ENCODE data around the gene CTBP2.

CTBP2 gene

DNA sequence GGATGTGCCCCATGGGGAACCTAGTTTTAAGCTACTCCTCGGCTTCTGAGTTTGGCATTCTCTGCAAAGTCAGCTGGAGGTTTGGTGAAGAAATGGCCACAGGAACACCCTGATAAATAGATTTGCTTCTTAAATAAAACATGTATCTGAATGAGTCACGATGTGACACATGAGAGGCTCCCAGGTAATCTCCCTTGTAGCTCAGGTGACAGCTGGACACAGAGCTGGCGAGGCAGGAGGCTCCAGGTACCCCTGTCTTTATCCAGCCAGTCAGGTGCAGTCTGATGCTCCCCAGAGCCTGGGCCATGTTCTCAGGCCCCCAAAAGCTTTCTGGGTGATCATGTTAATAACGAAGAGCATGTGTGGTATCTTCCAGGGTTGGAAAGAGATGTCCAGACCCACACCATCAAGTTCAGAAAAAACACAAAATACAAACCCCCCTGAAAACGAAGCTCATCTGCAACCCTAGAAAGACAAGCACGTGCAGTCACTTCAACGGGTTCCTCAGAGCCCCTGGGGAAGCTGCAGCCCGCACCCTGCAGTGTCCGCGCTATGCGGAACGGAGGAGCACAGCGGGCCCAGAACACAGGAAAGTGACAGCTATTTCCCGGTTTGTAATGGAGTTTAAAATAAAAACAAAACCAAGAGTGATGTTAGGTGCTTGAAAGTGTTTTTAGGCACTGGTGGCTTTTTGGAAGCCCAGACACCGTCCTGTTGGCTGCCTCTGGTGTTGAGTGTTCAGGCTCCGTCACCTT, 149.0 kb downstream of the CTBP2 start:
- peak overlapping the region; percentile 25 for H3K27ac ChIP-seq (ENCODE audit: low read length)
- H3K27me3 ChIP-seq (ENCODE audit: low read depth, low read length), result no peaks in the 10 kb centered on the region
- H3K4me1 ChIP-seq (ENCODE audit: control insufficient read depth in 1 of 2, insufficient read depth in 2 of 2, low read length in 2 of 2), result peaks cover 7 to 33% of the 10 kb centered on the region in 2 donors
- no peak overlapping the region for H3K4me3 ChIP-seq (ENCODE audit: low read depth in 1 of 2, low read length in 2 of 2)
- H3K9me3 ChIP-seq (ENCODE audit: control insufficient read depth in 1 of 2, low read length in 2 of 2), result no peaks in the 10 kb centered on the region
- no peaks in the 10 kb centered on the region for H3K36me3 ChIP-seq (ENCODE audit: control insufficient read depth in 1 of 2, insufficient read depth in 2 of 2, low read length in 2 of 2)

DNA sequence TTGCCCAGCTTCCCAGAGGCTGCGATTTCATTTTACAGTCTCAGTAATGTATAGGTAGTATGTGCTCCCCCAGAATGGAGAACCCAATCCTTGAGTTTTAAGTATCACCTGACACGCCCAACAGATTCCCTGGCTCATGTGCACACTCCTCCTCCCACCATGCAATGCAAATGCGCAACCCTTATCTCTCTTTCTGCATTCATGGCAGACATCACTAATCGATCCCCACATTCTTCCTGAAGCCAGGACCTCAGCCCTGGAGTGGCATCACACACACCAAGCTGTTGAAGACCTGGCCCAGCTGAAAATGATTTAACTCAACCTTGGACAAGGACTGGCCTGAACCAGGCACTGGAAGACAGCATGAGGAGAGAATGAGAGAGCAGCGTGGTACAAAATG, 150.0 kb downstream of the CTBP2 start:
- H3K4me3 ChIP-seq (ENCODE audit: low read depth in 1 of 2, low read length in 2 of 2), result no peak overlapping the region
- no peak overlapping the region for H3K27ac ChIP-seq (ENCODE audit: low read length)
- H3K9me3 ChIP-seq (ENCODE audit: control insufficient read depth in 1 of 2, low read length in 2 of 2), result no peaks in the 10 kb centered on the region
- H3K27me3 ChIP-seq (ENCODE audit: low read depth, low read length), result no peaks in the 10 kb centered on the region
- peaks cover 7 to 29% of the 10 kb centered on the region in 2 donors for H3K4me1 ChIP-seq (ENCODE audit: control insufficient read depth in 1 of 2, insufficient read depth in 2 of 2, low read length in 2 of 2)
- H3K36me3 ChIP-seq (ENCODE audit: control insufficient read depth in 1 of 2, insufficient read depth in 2 of 2, low read length in 2 of 2), result peaks cover 2 to 5% of the 10 kb centered on the region in 2 donors

DNA sequence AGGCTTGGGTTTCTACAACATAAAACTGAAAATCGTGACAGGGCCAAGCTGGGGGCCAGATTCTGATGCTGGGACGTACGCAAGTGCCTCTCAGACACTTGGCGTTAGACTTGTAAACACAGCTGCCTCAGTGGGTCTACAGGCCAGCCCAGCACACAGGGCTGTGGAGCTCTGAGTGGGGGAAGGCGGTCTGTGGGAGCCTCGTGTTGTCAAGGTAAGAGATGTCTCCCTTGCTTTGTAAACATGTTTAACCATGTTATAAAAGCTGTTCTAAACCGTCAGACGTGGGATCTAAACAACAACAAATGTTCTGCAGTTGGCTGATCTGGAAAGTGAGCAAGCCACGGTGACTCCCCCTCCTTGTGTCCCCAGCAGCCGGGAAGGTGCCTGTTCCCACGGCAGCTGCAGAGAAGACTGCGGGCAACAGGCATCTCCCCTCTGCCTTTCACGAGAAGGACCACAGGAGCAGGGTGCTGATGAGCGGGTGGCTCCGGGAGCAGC, 150.7 kb downstream of the CTBP2 start:
- peaks cover 3 to 24% of the 10 kb centered on the region in 2 donors for H3K4me1 ChIP-seq (ENCODE audit: control insufficient read depth in 1 of 2, insufficient read depth in 2 of 2, low read length in 2 of 2)
- peaks cover 6 to 10% of the 10 kb centered on the region in 2 donors for H3K36me3 ChIP-seq (ENCODE audit: control insufficient read depth in 1 of 2, insufficient read depth in 2 of 2, low read length in 2 of 2)
- H3K27ac ChIP-seq (ENCODE audit: low read length), result no peak overlapping the region

DNA sequence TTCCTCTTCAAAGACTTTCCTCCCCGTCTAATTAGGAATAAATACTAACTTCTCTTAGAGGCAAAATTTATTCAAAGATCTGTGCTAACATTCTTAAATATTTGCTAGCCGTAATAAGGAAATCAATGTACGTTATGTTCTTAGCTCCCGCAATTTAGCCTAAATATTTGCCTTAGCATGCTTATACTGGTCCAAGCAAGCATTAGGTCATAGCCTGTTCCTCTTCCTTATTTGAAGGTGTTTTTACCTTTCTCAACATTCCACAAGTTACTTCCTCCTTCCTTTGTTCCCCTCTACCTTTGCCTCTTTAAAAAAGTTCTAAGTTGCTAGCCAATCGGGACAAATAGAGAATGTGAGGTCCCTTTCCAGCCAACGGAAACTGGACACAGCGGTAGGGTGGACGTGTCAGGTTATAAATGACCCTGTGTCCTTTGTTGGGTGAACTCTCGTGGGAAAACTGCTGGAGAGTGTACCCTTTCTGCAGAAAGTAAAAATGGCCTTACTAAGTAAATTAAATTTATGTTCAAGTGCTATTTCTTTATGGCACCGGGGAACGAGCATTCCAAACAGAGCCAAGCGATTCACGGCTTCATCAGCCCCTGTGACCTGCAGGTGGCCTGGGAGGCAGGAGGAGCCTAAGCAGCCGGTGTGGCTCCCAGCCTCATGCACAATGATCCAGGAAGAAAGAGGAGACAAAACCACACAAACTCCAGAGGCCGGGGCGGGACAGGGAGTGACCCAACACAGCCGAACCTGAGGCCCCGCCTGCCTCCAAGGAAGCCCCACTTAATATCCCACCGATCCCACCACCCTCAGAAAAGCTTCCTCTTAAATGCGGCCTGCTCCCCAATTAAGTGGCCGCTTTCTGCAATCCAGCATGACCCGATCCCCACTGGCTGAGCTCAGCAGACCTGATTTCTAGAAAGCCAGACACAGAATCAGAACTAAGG, 151.4 kb downstream of the CTBP2 start:
- Histone ChIP-seq H3K27ac (ENCODE audit: low read length) (no peak overlapping the region), H3K4me1 (ENCODE audit: control insufficient read depth in 1 of 2, insufficient read depth in 2 of 2, low read length in 2 of 2) (peaks cover 2 to 24% of the 10 kb centered on the region in 2 donors), H3K9me3 (ENCODE audit: control insufficient read depth in 1 of 2, low read length in 2 of 2) (no peaks in the 10 kb centered on the region), H3K4me3 (ENCODE audit: low read depth in 1 of 2, low read length in 2 of 2) (no peak overlapping the region), H3K36me3 (ENCODE audit: control insufficient read depth in 1 of 2, insufficient read depth in 2 of 2, low read length in 2 of 2) (peaks cover 6 to 14% of the 10 kb centered on the region in 2 donors), H3K27me3 (ENCODE audit: low read depth, low read length) (no peaks in the 10 kb centered on the region)

More for the DNA sequence above, 150.7 kb downstream of the CTBP2 start:
- Histone ChIP-seq H3K27me3 (ENCODE audit: low read depth, low read length) (no peaks in the 10 kb centered on the region), H3K4me3 (ENCODE audit: low read depth in 1 of 2, low read length in 2 of 2) (no peak overlapping the region), H3K9me3 (ENCODE audit: control insufficient read depth in 1 of 2, low read length in 2 of 2) (no peaks in the 10 kb centered on the region)

DNA sequence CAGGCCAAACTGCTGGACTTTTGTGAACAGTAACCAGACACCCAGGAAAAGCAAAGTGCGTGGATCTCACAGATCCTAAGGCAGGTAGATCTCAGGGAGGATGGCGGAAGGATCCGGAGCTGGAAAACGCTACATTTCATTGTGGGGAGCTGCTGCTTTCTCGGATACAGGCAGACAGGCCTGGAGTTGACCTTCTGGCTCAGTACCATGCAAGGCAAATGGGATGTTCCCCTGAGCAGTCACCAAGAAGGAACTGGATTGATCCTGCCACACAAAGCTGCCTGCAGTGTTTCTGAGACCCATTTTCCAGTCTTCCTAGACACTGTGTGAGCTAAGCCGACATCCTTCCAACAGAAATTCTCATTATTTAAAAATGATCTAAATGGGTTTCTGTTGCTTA, 152.9 kb downstream of the CTBP2 start:
- no peaks in the 10 kb centered on the region for H3K27me3 ChIP-seq (ENCODE audit: low read depth, low read length)
- H3K4me3 ChIP-seq (ENCODE audit: low read depth in 1 of 2, low read length in 2 of 2), result no peak overlapping the region
- peaks cover 2 to 28% of the 10 kb centered on the region in 2 donors for H3K4me1 ChIP-seq (ENCODE audit: control insufficient read depth in 1 of 2, insufficient read depth in 2 of 2, low read length in 2 of 2)
- H3K36me3 ChIP-seq (ENCODE audit: control insufficient read depth in 1 of 2, insufficient read depth in 2 of 2, low read length in 2 of 2), result peaks cover 12 to 16% of the 10 kb centered on the region in 2 donors
- no peaks in the 10 kb centered on the region for H3K9me3 ChIP-seq (ENCODE audit: control insufficient read depth in 1 of 2, low read length in 2 of 2)
- peak overlapping the region; percentile 63 for H3K27ac ChIP-seq (ENCODE audit: low read length)

DNA sequence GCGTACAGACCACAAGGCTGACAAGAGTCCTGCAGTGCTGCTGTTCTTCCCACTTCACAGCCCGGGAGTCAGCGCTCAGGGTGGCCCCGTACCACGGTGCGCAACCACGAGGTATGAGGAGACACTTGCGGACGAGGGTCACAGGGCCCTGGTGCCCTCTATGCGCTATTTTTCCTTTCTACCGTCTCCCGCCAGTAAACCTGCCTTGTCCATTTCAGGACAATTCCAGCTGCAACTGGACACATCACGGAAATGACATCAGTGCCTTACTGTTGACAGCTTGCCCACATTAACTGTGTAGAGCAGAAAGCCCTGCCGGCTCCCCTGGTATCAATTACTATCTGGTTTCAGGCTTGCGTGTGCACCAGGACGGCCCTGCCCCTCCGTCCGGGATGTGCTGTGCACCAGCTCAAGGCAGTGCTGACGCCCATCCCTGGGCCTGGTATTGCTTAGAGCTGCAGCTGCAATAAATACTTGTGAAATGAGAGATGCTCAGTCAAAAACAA, 153.4 kb downstream of the CTBP2 start:
- peaks cover 2 to 32% of the 10 kb centered on the region in 2 donors for H3K4me1 ChIP-seq (ENCODE audit: control insufficient read depth in 1 of 2, insufficient read depth in 2 of 2, low read length in 2 of 2)
- no peaks in the 10 kb centered on the region for H3K9me3 ChIP-seq (ENCODE audit: control insufficient read depth in 1 of 2, low read length in 2 of 2)
- H3K4me3 ChIP-seq (ENCODE audit: low read depth in 1 of 2, low read length in 2 of 2), result no peak overlapping the region
- peaks cover 16 to 20% of the 10 kb centered on the region in 2 donors for H3K36me3 ChIP-seq (ENCODE audit: control insufficient read depth in 1 of 2, insufficient read depth in 2 of 2, low read length in 2 of 2)
- H3K27ac ChIP-seq (ENCODE audit: low read length), result peak overlapping the region; percentile 63
- no peaks in the 10 kb centered on the region for H3K27me3 ChIP-seq (ENCODE audit: low read depth, low read length)

DNA sequence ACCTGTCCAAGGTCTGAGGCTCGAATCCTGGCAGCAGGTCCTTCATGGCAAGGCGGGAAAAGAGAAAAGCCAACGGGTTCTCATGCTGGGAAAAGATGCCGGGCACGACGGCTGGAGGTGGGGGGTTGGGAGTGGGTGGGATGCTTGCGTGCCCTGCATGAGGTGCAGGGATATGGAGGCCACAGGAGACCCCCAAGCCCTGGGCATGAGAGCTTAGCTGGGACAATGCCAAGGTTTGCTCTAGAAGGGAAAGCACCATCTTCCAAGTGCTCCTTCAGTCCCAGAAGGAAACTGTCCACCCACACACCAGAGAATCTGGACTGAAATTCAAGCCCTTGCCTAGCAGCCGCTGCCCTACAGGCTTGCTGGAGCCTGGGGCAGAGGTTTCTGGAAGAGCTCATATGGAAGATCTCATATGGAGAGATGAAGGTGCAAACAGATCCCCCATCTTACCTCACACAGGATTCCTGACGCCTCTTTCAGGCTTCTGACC, 154.1 kb downstream of the CTBP2 start:
- H3K36me3 ChIP-seq (ENCODE audit: control insufficient read depth in 1 of 2, insufficient read depth in 2 of 2, low read length in 2 of 2), result peaks cover 20 to 22% of the 10 kb centered on the region in 2 donors
- H3K9me3 ChIP-seq (ENCODE audit: control insufficient read depth in 1 of 2, low read length in 2 of 2), result no peaks in the 10 kb centered on the region
- H3K4me3 ChIP-seq (ENCODE audit: low read depth in 1 of 2, low read length in 2 of 2), result no peak overlapping the region
- peaks cover 2 to 40% of the 10 kb centered on the region in 2 donors for H3K4me1 ChIP-seq (ENCODE audit: control insufficient read depth in 1 of 2, insufficient read depth in 2 of 2, low read length in 2 of 2)
- no peak overlapping the region for H3K27ac ChIP-seq (ENCODE audit: low read length)
- no peaks in the 10 kb centered on the region for H3K27me3 ChIP-seq (ENCODE audit: low read depth, low read length)

DNA sequence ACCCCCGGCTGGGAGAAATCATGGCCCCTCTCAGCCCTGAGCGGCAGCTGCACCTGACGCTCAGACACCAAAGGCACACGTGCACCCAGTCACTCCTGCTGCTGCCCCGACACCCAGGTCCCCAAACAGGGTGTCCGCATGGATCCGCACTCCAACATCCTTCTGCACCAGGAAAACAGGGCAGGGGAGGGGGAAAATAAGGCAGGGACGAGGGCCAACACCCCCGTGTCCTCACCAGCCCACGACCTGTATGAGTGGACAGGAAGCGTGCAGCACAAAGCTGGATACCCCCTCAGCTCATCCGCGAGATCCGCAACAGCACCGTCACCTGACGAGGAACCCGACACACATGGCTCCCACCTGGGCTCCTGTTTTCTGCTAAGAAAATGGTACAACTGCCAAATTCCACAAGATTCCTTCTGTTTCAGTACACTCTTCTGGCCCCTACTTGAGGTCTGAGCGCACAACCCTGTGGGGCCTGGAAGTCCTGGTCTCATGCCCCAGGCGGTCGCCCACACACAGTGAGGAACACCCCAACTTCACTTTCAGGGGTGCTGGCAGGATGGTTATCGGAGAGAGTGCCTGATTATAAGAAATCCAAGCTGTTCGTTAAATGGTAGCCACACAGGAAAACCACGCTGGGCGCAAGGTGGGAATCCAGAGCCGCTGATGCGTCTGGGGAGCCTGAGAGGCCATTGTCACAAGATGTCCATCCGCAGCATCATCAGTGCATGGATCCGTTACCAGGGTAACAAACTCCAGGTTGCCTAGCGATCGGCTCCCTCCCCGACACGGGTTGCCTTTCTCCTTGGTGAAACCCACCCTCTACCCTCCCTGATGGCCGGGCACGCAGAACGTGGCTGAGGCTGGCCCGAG, 154.8 kb downstream of the CTBP2 start:
- peaks cover 2 to 46% of the 10 kb centered on the region in 2 donors for H3K4me1 ChIP-seq (ENCODE audit: control insufficient read depth in 1 of 2, insufficient read depth in 2 of 2, low read length in 2 of 2)
- no peaks in the 10 kb centered on the region for H3K9me3 ChIP-seq (ENCODE audit: control insufficient read depth in 1 of 2, low read length in 2 of 2)
- H3K36me3 ChIP-seq (ENCODE audit: control insufficient read depth in 1 of 2, insufficient read depth in 2 of 2, low read length in 2 of 2), result peaks cover 20 to 27% of the 10 kb centered on the region in 2 donors
- H3K27ac ChIP-seq (ENCODE audit: low read length), result no peak overlapping the region
- no peaks in the 10 kb centered on the region for H3K27me3 ChIP-seq (ENCODE audit: low read depth, low read length)
- H3K4me3 ChIP-seq (ENCODE audit: low read depth in 1 of 2, low read length in 2 of 2), result no peak overlapping the region

DNA sequence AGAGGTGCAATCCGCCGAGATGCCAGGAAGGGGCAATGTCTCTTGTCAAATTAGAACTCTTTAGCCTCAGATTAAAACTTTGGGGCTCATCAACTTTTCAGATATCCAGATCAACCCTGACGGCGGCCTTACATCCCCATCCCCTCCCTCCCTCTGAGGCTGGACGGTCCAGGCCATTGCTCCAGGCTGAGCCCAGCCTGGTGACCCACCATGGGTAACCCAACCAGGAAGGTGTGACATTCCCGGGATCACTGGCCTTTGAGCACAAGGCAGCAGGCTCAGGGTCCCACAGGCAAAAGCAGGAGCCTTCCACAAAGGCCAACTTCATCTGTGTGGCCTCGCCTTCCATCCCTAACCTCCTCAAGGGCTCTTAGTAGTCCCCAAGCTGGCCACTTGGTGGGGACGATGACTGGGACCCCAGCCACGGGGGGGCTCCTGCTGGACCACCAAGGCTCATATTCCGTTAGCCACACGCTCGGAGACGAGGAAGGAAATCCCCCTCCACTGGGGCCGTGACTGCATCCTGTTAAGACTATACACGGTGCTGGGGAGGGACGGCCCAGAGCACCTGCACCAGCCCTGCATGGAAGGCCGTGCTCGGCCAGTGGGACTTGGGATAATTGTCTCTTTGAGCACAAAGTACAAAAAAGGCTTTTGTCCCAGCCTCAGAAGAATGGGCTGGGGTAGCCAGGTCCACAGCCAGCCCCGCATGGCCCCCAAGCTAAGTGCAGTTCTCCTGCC, 155.6 kb downstream of the CTBP2 start:
- Histone ChIP-seq H3K27me3 (ENCODE audit: low read depth, low read length) (no peaks in the 10 kb centered on the region), H3K4me1 (ENCODE audit: control insufficient read depth in 1 of 2, insufficient read depth in 2 of 2, low read length in 2 of 2) (peaks cover 6 to 54% of the 10 kb centered on the region in 2 donors), H3K4me3 (ENCODE audit: low read depth in 1 of 2, low read length in 2 of 2) (no peak overlapping the region), H3K27ac (ENCODE audit: low read length) (no peak overlapping the region), H3K36me3 (ENCODE audit: control insufficient read depth in 1 of 2, insufficient read depth in 2 of 2, low read length in 2 of 2) (peaks cover 24 to 31% of the 10 kb centered on the region in 2 donors), H3K9me3 (ENCODE audit: control insufficient read depth in 1 of 2, low read length in 2 of 2) (no peaks in the 10 kb centered on the region)

All from muscle layer of duodenum (tissue), 2 donors.